ENCODE data around the gene SH3BP1.
A peak's percentile ranks its signal among the peaks of the same experiment; 100 is the strongest.

Gene SH3BP1

GRCh38 chr22:37618072-37618656, 21.3 kb upstream of the SH3BP1 start:
- FAIRE-seq (no peak), DNase-seq (ENCODE audit: insufficient read length) (no peak)
- TF ChIP-seq POLR2A (IDR thresholded peaks at IDR 0.05; ENCODE audit: low read depth, low read length) = no peak
- TF ChIP-seq POLR2AphosphoS5 (IDR thresholded peaks at IDR 0.05; ENCODE audit: low read depth, low read length) = no peak
- TF ChIP-seq TAF1 (IDR thresholded peaks at IDR 0.05; ENCODE audit: borderline replicate concordance, low read depth, low read length) = no peak

DNA sequence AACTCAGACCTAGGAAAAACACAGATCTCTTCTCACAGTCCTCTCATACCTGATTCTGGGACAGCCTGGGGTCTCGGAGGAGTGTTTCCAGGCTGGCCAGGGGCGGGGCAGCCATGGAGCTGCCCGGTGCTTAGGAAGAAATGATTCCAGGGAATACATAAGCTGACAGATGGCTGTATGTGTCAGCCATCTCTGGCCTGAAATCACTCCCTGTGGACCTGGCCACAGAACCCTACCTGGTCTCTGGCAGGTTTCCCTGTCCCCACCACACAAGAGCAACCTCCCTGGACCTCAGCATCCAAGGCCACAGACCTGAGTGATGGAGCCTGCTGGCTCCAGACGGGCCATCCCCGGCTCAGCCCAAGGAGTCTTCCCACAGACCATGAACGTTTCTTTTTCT, 20.8 kb upstream of the SH3BP1 start:
- FAIRE-seq = no peak
- no peak for TF ChIP-seq POLR2A (IDR thresholded peaks at IDR 0.05; ENCODE audit: low read depth, low read length)
- TF ChIP-seq POLR2AphosphoS5 (IDR thresholded peaks at IDR 0.05; ENCODE audit: low read depth, low read length) = no peak
- no peak for TF ChIP-seq TAF1 (IDR thresholded peaks at IDR 0.05; ENCODE audit: borderline replicate concordance, low read depth, low read length)
- DNase-seq (ENCODE audit: insufficient read length) = no peak

DNA sequence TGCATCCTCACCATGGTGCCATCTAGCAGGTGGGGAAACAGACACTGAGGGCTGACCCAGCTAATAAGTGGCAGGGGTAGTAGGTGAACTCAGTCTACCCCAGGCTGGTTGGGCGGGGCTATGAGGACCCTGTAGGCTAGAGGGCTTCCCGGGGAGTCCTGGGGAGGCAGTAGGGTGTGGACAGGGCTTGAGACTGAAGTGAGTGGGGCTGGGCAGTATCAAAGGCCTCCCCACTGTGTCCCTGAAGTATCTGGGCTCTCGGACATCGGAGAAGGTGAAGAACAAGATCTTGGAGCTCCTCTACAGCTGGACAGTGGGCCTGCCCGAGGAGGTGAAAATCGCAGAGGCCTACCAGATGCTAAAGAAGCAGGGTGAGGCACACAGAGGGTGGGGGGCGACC, 19.5 kb upstream of the SH3BP1 start:
- DNase-seq (ENCODE audit: insufficient read length) (no peak), FAIRE-seq (no peak)
- TF ChIP-seq POLR2AphosphoS5 (IDR thresholded peaks at IDR 0.05; ENCODE audit: low read depth, low read length) (no peak), TAF1 (IDR thresholded peaks at IDR 0.05; ENCODE audit: borderline replicate concordance, low read depth, low read length) (no peak), POLR2A (IDR thresholded peaks at IDR 0.05; ENCODE audit: low read depth, low read length) (no peak)

GRCh38 chr22:37621352-37621860, 18.1 kb upstream of the SH3BP1 start:
- TF ChIP-seq TAF1 (IDR thresholded peaks at IDR 0.05; ENCODE audit: borderline replicate concordance, low read depth, low read length) (no peak), POLR2AphosphoS5 (IDR thresholded peaks at IDR 0.05; ENCODE audit: low read depth, low read length) (no peak), POLR2A (IDR thresholded peaks at IDR 0.05; ENCODE audit: low read depth, low read length) (no peak)
- DNase-seq (ENCODE audit: insufficient read length) (no peak), FAIRE-seq (no peak)

DNA sequence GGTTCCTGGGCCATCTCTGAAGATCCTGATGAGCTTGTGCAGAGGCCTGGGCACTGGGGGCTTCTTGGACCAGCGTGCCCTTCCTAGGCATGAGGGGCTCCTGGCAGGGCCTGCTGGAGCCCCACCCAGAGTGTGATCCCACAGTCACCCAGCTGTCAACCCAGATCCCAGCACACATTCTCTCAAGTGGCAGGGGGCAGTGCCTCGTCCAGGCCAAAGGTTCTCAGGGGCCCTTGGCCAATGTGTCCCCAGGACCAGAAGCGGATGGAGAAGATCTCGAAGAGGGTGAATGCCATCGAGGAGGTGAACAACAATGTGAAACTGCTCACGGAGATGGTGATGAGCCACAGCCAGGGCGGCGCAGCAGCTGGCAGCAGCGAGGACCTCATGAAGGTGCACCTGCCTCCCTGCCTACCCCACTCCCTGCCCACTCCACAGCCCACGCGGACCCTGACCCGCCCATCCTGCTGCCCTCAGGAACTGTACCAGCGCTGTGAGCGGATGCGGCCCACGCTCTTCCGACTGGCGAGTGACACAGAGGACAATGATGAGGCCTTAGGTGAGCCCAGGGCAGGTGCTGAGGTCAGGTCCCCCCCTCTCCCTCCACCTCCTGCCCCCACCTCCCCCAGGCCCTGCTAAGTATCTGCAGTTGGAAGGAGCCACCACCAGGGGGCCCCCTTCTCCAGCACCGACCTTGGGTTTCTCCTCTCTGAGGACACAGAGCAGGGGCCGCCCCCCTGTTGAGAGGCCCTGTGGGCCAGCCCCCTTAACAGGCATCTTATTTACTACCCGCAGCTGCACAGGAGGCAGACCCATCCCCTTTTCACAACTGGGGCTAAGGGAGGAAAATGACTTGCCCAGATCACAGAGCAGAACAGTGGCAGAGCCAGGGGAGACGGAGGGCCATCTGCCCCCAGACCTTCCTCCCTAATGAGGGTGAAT, 16.1 kb upstream of the SH3BP1 start:
- DNase-seq (ENCODE audit: insufficient read length) (peak; percentile 88), FAIRE-seq (no peak)
- TF ChIP-seq TAF1 (IDR thresholded peaks at IDR 0.05; ENCODE audit: borderline replicate concordance, low read depth, low read length) (no peak), POLR2AphosphoS5 (IDR thresholded peaks at IDR 0.05; ENCODE audit: low read depth, low read length) (peak; percentile 34; the same call in 1 of the 2 replicates)

DNA sequence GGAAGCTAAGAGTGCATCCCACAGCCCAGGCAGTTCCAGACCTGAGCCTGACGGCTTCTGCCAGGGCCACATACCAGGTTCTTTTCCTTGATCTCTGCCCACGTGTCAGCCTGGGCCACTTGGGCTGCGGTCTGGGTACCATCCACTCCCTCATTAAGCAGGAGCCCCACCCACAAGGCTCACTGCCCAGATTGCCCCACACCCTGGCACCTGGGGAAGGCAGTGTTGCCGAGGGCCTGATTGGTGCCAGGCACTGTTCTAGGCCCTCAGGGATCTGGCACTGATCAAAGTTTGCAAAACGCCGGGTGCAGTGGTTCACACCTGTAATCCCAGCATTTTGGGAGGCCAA, 15.5 kb upstream of the SH3BP1 start:
- TF ChIP-seq POLR2AphosphoS5 (IDR thresholded peaks at IDR 0.05; ENCODE audit: low read depth, low read length) = no peak
- TF ChIP-seq POLR2A (IDR thresholded peaks at IDR 0.05; ENCODE audit: low read depth, low read length) = no peak
- TF ChIP-seq TAF1 (IDR thresholded peaks at IDR 0.05; ENCODE audit: borderline replicate concordance, low read depth, low read length) = no peak
- DNase-seq (ENCODE audit: insufficient read length) (no peak), FAIRE-seq (no peak)

- TF ChIP-seq POLR2AphosphoS5 (IDR thresholded peaks at IDR 0.05; ENCODE audit: low read depth, low read length) = no peak
- no peak for TF ChIP-seq TAF1 (IDR thresholded peaks at IDR 0.05; ENCODE audit: borderline replicate concordance, low read depth, low read length)
- TF ChIP-seq POLR2A (IDR thresholded peaks at IDR 0.05; ENCODE audit: low read depth, low read length) = no peak
- DNase-seq (ENCODE audit: insufficient read length) (no peak), FAIRE-seq (no peak)
Measured at GRCh38 chr22:37624876-37625275, 14.6 kb upstream of the SH3BP1 start.

GRCh38 chr22:37625737-37626136, 13.7 kb upstream of the SH3BP1 start:
- TF ChIP-seq POLR2A (IDR thresholded peaks at IDR 0.05; ENCODE audit: low read depth, low read length) (no peak), POLR2AphosphoS5 (IDR thresholded peaks at IDR 0.05; ENCODE audit: low read depth, low read length) (no peak), TAF1 (IDR thresholded peaks at IDR 0.05; ENCODE audit: borderline replicate concordance, low read depth, low read length) (no peak)
- DNase-seq (ENCODE audit: insufficient read length) = no peak
- FAIRE-seq = no peak

- no peak for DNase-seq (ENCODE audit: insufficient read length)
Measured at GRCh38 chr22:37626144-37626543, 13.3 kb upstream of the SH3BP1 start.

GRCh38 chr22:37626556-37627075, 12.9 kb upstream of the SH3BP1 start:
- no peak for TF ChIP-seq TAF1 (IDR thresholded peaks at IDR 0.05; ENCODE audit: borderline replicate concordance, low read depth, low read length)
- no peak for TF ChIP-seq POLR2A (IDR thresholded peaks at IDR 0.05; ENCODE audit: low read depth, low read length)
- no peak for TF ChIP-seq POLR2AphosphoS5 (IDR thresholded peaks at IDR 0.05; ENCODE audit: low read depth, low read length)
- FAIRE-seq (no peak), DNase-seq (ENCODE audit: insufficient read length) (no peak)

More at GRCh38 chr22:37626144-37626543, 13.3 kb upstream of the SH3BP1 start:
- FAIRE-seq = peak; percentile 69
- no peak for TF ChIP-seq POLR2A (IDR thresholded peaks at IDR 0.05; ENCODE audit: low read depth, low read length)
- no peak for TF ChIP-seq TAF1 (IDR thresholded peaks at IDR 0.05; ENCODE audit: borderline replicate concordance, low read depth, low read length)
- TF ChIP-seq POLR2AphosphoS5 (IDR thresholded peaks at IDR 0.05; ENCODE audit: low read depth, low read length) = no peak

- TF ChIP-seq POLR2AphosphoS5 (IDR thresholded peaks at IDR 0.05; ENCODE audit: low read depth, low read length) (no peak), POLR2A (IDR thresholded peaks at IDR 0.05; ENCODE audit: low read depth, low read length) (no peak), TAF1 (IDR thresholded peaks at IDR 0.05; ENCODE audit: borderline replicate concordance, low read depth, low read length) (no peak)
- DNase-seq (ENCODE audit: insufficient read length) = no peak
- no peak for FAIRE-seq
Measured at GRCh38 chr22:37627121-37627520, 12.3 kb upstream of the SH3BP1 start.

Data from GM12892 (cell line).